Right atrium auricular region (tissue), 2 donors: ENCODE measurements around the gene LRRC37B. TPM values are rescaled to one million over a fixed set of nuclear protein-coding genes. Genes with fewer than 3 reads are reported as not detected.

Experiments
- DNase-seq: peaks from one replicate; pipeline ENCODE4 v3.0.0-alpha.2; 2019; ENCODE audit warnings: low spot score
- H3K27ac ChIP-seq, 2 donors: fragments of 200-600 bp; sonication (generic); 1 replicate in 1 of 2; 2 replicates in 1 of 2; pipeline ENCODE4 v1.5.1; 2016 to 2019
- H3K27me3 ChIP-seq, 2 donors: fragments of 200-600 bp; sonication (generic); one replicate each; pipeline versions ENCODE4 v1.5.1 to v1.6.0; 2017 to 2019
- H3K36me3 ChIP-seq: fragments of 200-600 bp; sonication (generic); one replicate; pipeline ENCODE4 v1.5.1; 2016
- H3K4me1 ChIP-seq, 2 donors: fragments of 200-600 bp; sonication (generic); one replicate each; pipeline versions ENCODE4 v1.5.1 to v1.6.0; 2017 to 2019
- H3K4me3 ChIP-seq, 2 donors: fragments of 200-600 bp; sonication (generic); 1 replicate in 1 of 2; 2 replicates in 1 of 2; pipeline ENCODE4 v1.5.1; 2017 to 2019; ENCODE audit warnings: mild to moderate bottlenecking in 1 of 2, moderate library complexity in 1 of 2
- H3K9me3 ChIP-seq, 2 donors: fragments of 200-600 bp; sonication (generic); one replicate each; pipeline ENCODE4 v1.5.1; 2019
- total RNA-seq, 2 donors: library from RNA; depleted of rRNA; stranded (reverse); fragments of >200 nt; gene quantifications; one replicate each; pipeline ENCODE4 v1.1.0, GENCODE V29; 2016
- TF ChIP-seq, protein P1 (sequence below), 2 donors: fragments of 200-600 bp; sonication (generic); IDR thresholded peaks; one replicate each; pipeline ENCODE4 v1.5.1; 2019; ENCODE audit warnings: antibody characterized with exemption in 2 of 2

The LRRC37B gene
- total RNA-seq, 2 donors from 2014 or later = 2.5 to 7.0 TPM

DNA sequence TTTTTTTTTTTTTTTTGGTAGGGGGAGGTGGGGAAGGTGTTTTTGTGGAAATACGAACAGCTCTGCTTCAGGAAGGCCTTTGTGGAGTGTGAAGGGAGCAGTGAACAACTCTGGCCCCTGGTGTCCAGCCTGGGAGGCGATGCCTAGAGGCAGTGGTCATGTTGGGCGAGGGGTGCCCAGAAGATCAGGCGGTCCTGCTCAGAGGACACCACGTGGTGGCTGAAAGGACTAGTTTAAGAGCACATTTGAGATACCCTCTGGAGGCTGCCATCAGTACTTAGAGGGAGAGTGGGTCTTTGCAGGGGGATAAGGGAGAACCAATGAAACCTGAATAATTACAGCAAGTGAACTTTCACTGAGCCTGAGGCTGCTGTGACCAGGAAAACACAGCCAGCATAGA lies 95.0 kb downstream of the LRRC37B start:
- H3K36me3 ChIP-seq = no peaks in the 10 kb centered on the region
- H3K27me3 ChIP-seq = no peaks in the 10 kb centered on the region
- H3K4me3 ChIP-seq = no peak overlapping the region
- no peaks in the 10 kb centered on the region for H3K9me3 ChIP-seq
- DNase-seq = no peak
- H3K4me1 ChIP-seq = no peaks in the 10 kb centered on the region
- TF ChIP-seq, protein P1, sequence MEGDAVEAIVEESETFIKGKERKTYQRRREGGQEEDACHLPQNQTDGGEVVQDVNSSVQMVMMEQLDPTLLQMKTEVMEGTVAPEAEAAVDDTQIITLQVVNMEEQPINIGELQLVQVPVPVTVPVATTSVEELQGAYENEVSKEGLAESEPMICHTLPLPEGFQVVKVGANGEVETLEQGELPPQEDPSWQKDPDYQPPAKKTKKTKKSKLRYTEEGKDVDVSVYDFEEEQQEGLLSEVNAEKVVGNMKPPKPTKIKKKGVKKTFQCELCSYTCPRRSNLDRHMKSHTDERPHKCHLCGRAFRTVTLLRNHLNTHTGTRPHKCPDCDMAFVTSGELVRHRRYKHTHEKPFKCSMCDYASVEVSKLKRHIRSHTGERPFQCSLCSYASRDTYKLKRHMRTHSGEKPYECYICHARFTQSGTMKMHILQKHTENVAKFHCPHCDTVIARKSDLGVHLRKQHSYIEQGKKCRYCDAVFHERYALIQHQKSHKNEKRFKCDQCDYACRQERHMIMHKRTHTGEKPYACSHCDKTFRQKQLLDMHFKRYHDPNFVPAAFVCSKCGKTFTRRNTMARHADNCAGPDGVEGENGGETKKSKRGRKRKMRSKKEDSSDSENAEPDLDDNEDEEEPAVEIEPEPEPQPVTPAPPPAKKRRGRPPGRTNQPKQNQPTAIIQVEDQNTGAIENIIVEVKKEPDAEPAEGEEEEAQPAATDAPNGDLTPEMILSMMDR (IDR thresholded peaks at IDR 0.05) = no peak
- no peak overlapping the region for H3K27ac ChIP-seq

- H3K4me3 ChIP-seq = no peak overlapping the region
- H3K27ac ChIP-seq = no peak overlapping the region
- DNase-seq = no peak
- H3K4me1 ChIP-seq = no peaks in the 10 kb centered on the region
- no peaks in the 10 kb centered on the region for H3K36me3 ChIP-seq
- TF ChIP-seq, protein P1 (IDR thresholded peaks at IDR 0.05) = no peak
- no peaks in the 10 kb centered on the region for H3K9me3 ChIP-seq
- H3K27me3 ChIP-seq = no peaks in the 10 kb centered on the region
Observed at GRCh38 chr17:32102646-32103186, 95.5 kb downstream of the LRRC37B start.

Other genes starting within 250 kb of the LRRC37B start
- 10 to 100 TPM; 67.8 to 73.9 TPM for gene COPRS, start 148.1 kb upstream of the LRRC37B start, total RNA-seq
- gene UTP6, start 105.7 kb upstream of the LRRC37B start, total RNA-seq = 10 to 100 TPM; 10.2 to 17.9 TPM
- 10 to 100 TPM; 12.0 to 12.4 TPM for gene SUZ12, start 70.4 kb upstream of the LRRC37B start, total RNA-seq
- 10 to 100 TPM; 39.6 to 51.0 TPM for gene RHOT1, start 135.1 kb downstream of the LRRC37B start, total RNA-seq